GM12878 (cell line): ENCODE data around the gene PCDHB13. TPM values are rescaled to one million over a fixed set of nuclear protein-coding genes. Genes with fewer than 3 reads are reported as not detected.
"Not testable (repeated sequence)": the region's sequence is repeated elsewhere in the genome, so short reads cannot be mapped to it uniquely, and the experiment has no call there.

Experiments used
- ATAC-seq: fragments of 200-7000 bp; cut with Tn5 transposase; 3 replicates; pipeline ENCODE4 v1.9.1; 2020; ENCODE audit warnings: mild to moderate bottlenecking, moderate library complexity
- BruUV-seq: library from RNA; stranded (reverse); fragments of 400-500 nt; replicated peaks from 2 replicates; lab custom pipeline; 2021; lab: Mats Ljungman, UMichigan
- CTCF ChIA-PET: fragments of 300-600 bp; sonication (Branson Sonifier 250); formaldehyde crosslinking; extraction: SDS; loops from one replicate; lab custom pipeline; 2021; ENCODE audit warnings: inconsistent platforms; lab: Yijun Ruan, JAX
- POLR2A ChIA-PET: fragments of 350-600 bp; formaldehyde crosslinking; extraction: SDS; loops from one replicate; lab custom pipeline; 2021; ENCODE audit warnings: inconsistent platforms; lab: Charles Lee
- RAD21 ChIA-PET: fragments of 300-600 bp; sonication (Branson Sonifier 250); formaldehyde crosslinking; loops from one replicate; lab custom pipeline; 2023; ENCODE audit warnings: antibody characterized with exemption; ENCODE audit not compliant: unreplicated experiment; lab: Charles Lee
- SMC1A ChIA-PET: fragments of 300-600 bp; sonication (Branson Sonifier 250); formaldehyde crosslinking; loops from one replicate; lab custom pipeline; 2023; ENCODE audit not compliant: unreplicated experiment, uncharacterized antibody; lab: Charles Lee
- DNase-seq: peaks from one replicate; pipeline ENCODE4 v3.0.0-alpha.2; 2011; ENCODE audit warnings: low read depth, low spot score
- FAIRE-seq: peaks from 3 replicates; lab custom pipeline; 2011; peaks lifted over from hg19 to GRCh38; lab: Jason Lieb, UNC
- H2AFZ ChIP-seq: 2 replicates; pipeline ENCODE4 v1.6.0; 2011; ENCODE audit warnings: low read depth, low read length, control low read depth; ENCODE audit not compliant: control insufficient read depth
- H3K27ac ChIP-seq: 2 replicates; pipeline ENCODE4 v1.5.1; 2011; ENCODE audit warnings: control low read depth; ENCODE audit not compliant: control insufficient read depth, insufficient read depth
- H3K27me3 ChIP-seq, 2 experiments: replicated peaks in 1 of 2; 2 replicates each; pipeline versions ENCODE4 v1.6.0 to v1.6.1; 2011; ENCODE audit warnings: low read length in 1 of 2; ENCODE audit not compliant: control insufficient read depth in 2 of 2, insufficient read depth in 2 of 2
- H3K36me3 ChIP-seq, 2 experiments: 2 replicates each; pipeline ENCODE4 v1.5.1; 2011; ENCODE audit warnings: low read length in 1 of 2; ENCODE audit not compliant: control insufficient read depth in 2 of 2, insufficient read depth in 2 of 2
- H3K4me1 ChIP-seq: 2 replicates; pipeline ENCODE4 v1.6.1; 2011; ENCODE audit warnings: mild to moderate bottlenecking, low read length, moderate library complexity, mixed read lengths; ENCODE audit not compliant: control insufficient read depth, insufficient read depth
- H3K4me2 ChIP-seq: 2 replicates; pipeline ENCODE4 v1.6.0; 2011; ENCODE audit warnings: control low read depth; ENCODE audit not compliant: control insufficient read depth, insufficient read depth
- H3K4me3 ChIP-seq: fragments of 200-600 bp; sonication (generic); 2 replicates; pipeline ENCODE4 v1.5.1; 2016
- H3K79me2 ChIP-seq: 2 replicates; pipeline ENCODE4 v1.6.0; 2011; ENCODE audit warnings: low read length; ENCODE audit not compliant: control insufficient read depth, insufficient read depth
- H3K9ac ChIP-seq: 2 replicates; pipeline ENCODE4 v1.8.0; 2011; ENCODE audit warnings: low read length, control low read depth, mixed read lengths; ENCODE audit not compliant: control insufficient read depth, insufficient read depth
- H3K9me3 ChIP-seq: replicated peaks from 3 replicates; pipeline ENCODE4 v1.5.1; 2011; ENCODE audit warnings: mild to moderate bottlenecking, low read length; ENCODE audit not compliant: control insufficient read depth, insufficient read depth
- H4K20me1 ChIP-seq: 2 replicates; pipeline ENCODE4 v1.6.0; 2011; ENCODE audit not compliant: control insufficient read depth, insufficient read depth
- CBFB ChIP-seq: IDR thresholded peaks from 2 replicates; pipeline ENCODE4 v1.6.1; 2016; ENCODE audit warnings: antibody characterized with exemption, low read depth
- FOXK2 ChIP-seq: fragments of 450-650 bp; IDR thresholded peaks from 2 replicates; pipeline ENCODE4 v1.6.1; 2017; ENCODE audit warnings: mild to moderate bottlenecking, moderate library complexity
- GABPA ChIP-seq: IDR thresholded peaks from 2 replicates; pipeline ENCODE4 v1.6.1; 2014; ENCODE audit warnings: antibody characterized with exemption, low read depth, mild to moderate bottlenecking, inconsistent platforms
- MEF2A ChIP-seq: IDR thresholded peaks from 2 replicates; pipeline ENCODE4 v1.6.1; 2011; ENCODE audit warnings: low read depth, mild to moderate bottlenecking, low read length, moderate library complexity; ENCODE audit not compliant: insufficient read depth
- MYC ChIP-seq: IDR thresholded peaks from 2 replicates; pipeline ENCODE4 v1.6.1; 2011; ENCODE audit warnings: mild to moderate bottlenecking, low read length, moderate library complexity, inconsistent platforms; ENCODE audit not compliant: insufficient read depth, insufficient replicate concordance, insufficient read length, severe bottlenecking
- NFYA ChIP-seq: IDR thresholded peaks from 2 replicates; pipeline ENCODE4 v1.6.1; 2011; ENCODE audit warnings: low read depth, mild to moderate bottlenecking, low read length, improper control_type of control experiment, borderline replicate concordance
- POU2F2 ChIP-seq: IDR thresholded peaks from 3 replicates; pipeline ENCODE4 v1.6.1; 2011; ENCODE audit warnings: low read depth, mild to moderate bottlenecking, low read length, borderline replicate concordance
- RELB ChIP-seq: fragments of 450-650 bp; IDR thresholded peaks from 2 replicates; pipeline ENCODE4 v1.6.1; 2017; ENCODE audit warnings: low read depth, mild to moderate bottlenecking, moderate library complexity
- TCF7 ChIP-seq: IDR thresholded peaks from 2 replicates; pipeline ENCODE4 v1.6.1; 2014; ENCODE audit warnings: antibody characterized with exemption, borderline replicate concordance
- YY1 ChIP-seq: IDR thresholded peaks from 2 replicates; pipeline ENCODE4 v1.6.1; 2011; ENCODE audit warnings: low read depth, mild to moderate bottlenecking, low read length
- ZBTB4 ChIP-seq: fragments of 450-650 bp; formaldehyde crosslinking; IDR thresholded peaks from 2 replicates; pipeline ENCODE4 v1.4.0; 2022; ENCODE audit warnings: mild to moderate bottlenecking, moderate library complexity
- ZNF217 ChIP-seq: fragments of 450-650 bp; IDR thresholded peaks from 2 replicates; pipeline ENCODE4 v1.6.1; 2017; ENCODE audit warnings: antibody characterized with exemption, mild to moderate bottlenecking
- WGBS: methylation state at CpG from one replicate; pipeline ENCODE4 v1.1.6; 2016; ENCODE audit warnings: low lambda C conversion rate; ENCODE audit not compliant: insufficient replicate concordance, insufficient coverage; ENCODE audit errors: missing lambda C conversion rate; 5-methylcytosine and 5-hydroxymethylcytosine counted together
- in situ Hi-C: fragments of 300-500 bp; cut with MboI; formaldehyde crosslinking; loops from 9 replicates; pipeline ENCODE4 v1.14.3; 2018; ENCODE audit warnings: mixed read lengths
- intact Hi-C: fragments of 100-400 bp; cut with micrococcal nuclease; formaldehyde crosslinking; loops from one replicate; pipeline ENCODE4 v1.14.2; 2022; ENCODE audit not compliant: unreplicated experiment
- polyA plus RNA-seq, 11 experiments: library from polyadenylated mRNA; depleted of rRNA in 4 of 11; unstranded in 6 of 11; stranded (reverse) in 5 of 11; fragments of >200 nt; fragmentation: Nextera tagmentation in 4 of 11; fragmentation: Illumina TruSeq in 1 of 11; extraction: Ambion mirVana in 4 of 11; extraction: Trizol in 1 of 11; gene quantifications; 1 replicate in 1 of 11; 2 replicates in 10 of 11; pipeline versions ENCODE4 v1.2.1 to v1.2.3, GENCODE V29; 2011 to 2016; ENCODE audit warnings: inconsistent platforms in 2 of 11, missing spikeins in 2 of 11, low read depth in 1 of 11
- total RNA-seq, 4 experiments: library from RNA; depleted of rRNA in 3 of 4; stranded (reverse); fragments of >200 nt in 3 of 4; fragmentation: Illumina TruSeq in 1 of 4; extraction: Trizol in 1 of 4; gene quantifications; 2 replicates each; pipeline versions ENCODE4 v1.2.1 to v1.2.3, GENCODE V29; 2013 to 2021

PCDHB13 gene
- total and polyA plus RNA-seq, 10 of the 15 experiments (the other 5 are each of a cell fraction or from before 2014, with no cell fraction given): 0.01 to 0.03 TPM; not detected in 8

- CTCF ChIA-PET: not testable (repeated sequence)
Measured at GRCh38 chr5:141174291-141175104, 39.2 kb upstream of the PCDHB13 start.

GRCh38 chr5:141175933-141176332, 37.8 kb upstream of the PCDHB13 start:
- in situ Hi-C loops: loop anchor here (5.0 kb wide), 1 partner anchor 36 kb away; the partner anchor contains the start of gene PCDHB13
- no peak for TF ChIP-seq MYC
- TF ChIP-seq ZNF217: no peak
- TF ChIP-seq FOXK2: no peak
- TF ChIP-seq NFYA: no peak
- TF ChIP-seq GABPA: no peak
- no peak for TF ChIP-seq CBFB
- TF ChIP-seq YY1: no peak
- no peak for TF ChIP-seq ZBTB4
- TF ChIP-seq MEF2A: no peak
- no peak for TF ChIP-seq TCF7
- TF ChIP-seq RELB: no peak
- TF ChIP-seq POU2F2: no peak

More at GRCh38 chr5:141174291-141175104, 39.2 kb upstream of the PCDHB13 start:
- FAIRE-seq, POLR2A ChIA-PET, H3K4me3 ChIP-seq, H3K4me2 ChIP-seq, H4K20me1 ChIP-seq, ATAC-seq, SMC1A ChIA-PET, H3K79me2 ChIP-seq, H3K27me3 ChIP-seq, BruUV-seq, H2AFZ ChIP-seq, H3K9me3 ChIP-seq, intact Hi-C loops, RAD21 ChIA-PET, H3K4me1 ChIP-seq, DNase-seq, H3K27ac ChIP-seq, H3K9ac ChIP-seq, H3K36me3 ChIP-seq: not testable (repeated sequence)
- in situ Hi-C loops: loop anchor here (5.0 kb wide), 1 partner anchor 38 kb away; the partner anchor contains the start of gene PCDHB13
- 80% methylated on average over 65 of the region's 79 CpGs for WGBS

More at GRCh38 chr5:141175933-141176332, 37.8 kb upstream of the PCDHB13 start:
- no TSS peak for BruUV-seq
- ATAC-seq (no peak), DNase-seq (no peak), FAIRE-seq (no peak)
- Histone ChIP-seq H3K9me3 (no peaks in the 10 kb centered on the region; the same call in 2 of the 3 replicates), H3K27me3 (no peaks in the 10 kb centered on the region), H2AFZ (no peak overlapping the region), H3K36me3 (no peaks in the 10 kb centered on the region), H3K79me2 (no peaks in the 10 kb centered on the region), H3K27ac (no peak overlapping the region), H3K4me1 (no peaks in the 10 kb centered on the region), H4K20me1 (no peaks in the 10 kb centered on the region), H3K4me2 (no peak overlapping the region), H3K4me3 (no peak overlapping the region), H3K9ac (no peak overlapping the region)
- CTCF ChIA-PET: no interaction called here
- RAD21 ChIA-PET: no interaction called here
- POLR2A ChIA-PET: no interaction called here
- intact Hi-C loops: no loop called here
- SMC1A ChIA-PET: no interaction called here
- WGBS: 70% methylated on average over 1 of the region's 1 CpG
